Testis (tissue), 3 donors: ENCODE results near the gene PTPRC. TPM values are rescaled to one million over a fixed set of nuclear protein-coding genes. Genes with fewer than 3 reads are reported as not detected.

ENCODE experiments used
- DNase-seq: peaks from one replicate; pipeline ENCODE4 v3.0.0-alpha.2; 2019
- H3K27ac ChIP-seq, 2 donors: fragments of 200-600 bp; sonication (generic); one replicate each; pipeline ENCODE4 v1.5.1; 2019
- H3K27me3 ChIP-seq: fragments of 200-600 bp; sonication (generic); one replicate; pipeline ENCODE4 v1.5.1; 2019
- H3K36me3 ChIP-seq: fragments of 200-600 bp; sonication (generic); one replicate; pipeline ENCODE4 v1.5.1; 2017; ENCODE audit warnings: low read depth; ENCODE audit errors: missing control alignments
- H3K4me1 ChIP-seq: fragments of 200-600 bp; sonication (generic); one replicate; pipeline ENCODE4 v1.5.1; 2019
- H3K4me3 ChIP-seq, 2 donors: fragments of 200-600 bp; sonication (generic); one replicate each; pipeline ENCODE4 v1.5.1; 2017 to 2019
- H3K9me3 ChIP-seq: fragments of 200-600 bp; sonication (generic); one replicate; pipeline ENCODE4 v1.5.1; 2017
- POLR2A ChIP-seq: fragments of 450-650 bp; IDR thresholded peaks from one replicate; pipeline ENCODE4 v1.6.1; 2017; ENCODE audit warnings: antibody characterized with exemption, mild to moderate bottlenecking, moderate library complexity
- WGBS, 2 donors: methylation state at CpG; one replicate each; pipeline ENCODE4 v1.1.5; 2018; 5-methylcytosine and 5-hydroxymethylcytosine counted together
- intact Hi-C: fragments of 100-400 bp; cut with DNase I; formaldehyde crosslinking; loops from one replicate; pipeline ENCODE4 v1.15.1; 2023; ENCODE audit warnings: low total_unique reads
- polyA plus RNA-seq: library from polyadenylated mRNA; stranded (reverse); fragments of 350-450 nt; fragmentation: Illumina TruSeq; extraction: RNeasy Lipid Tissue Mini Kit (QIAGEN cat#74804); gene quantifications from one replicate; pipeline ENCODE4 v1.2.3, GENCODE V29; 2014; ENCODE audit warnings: low read depth, low replicate concordance; ENCODE audit not compliant: insufficient read depth
- total RNA-seq, 2 donors: library from RNA; depleted of rRNA; stranded (reverse); fragments of >200 nt; gene quantifications; one replicate each; pipeline ENCODE4 v1.2.3, GENCODE V29; 2016
- TF ChIP-seq, protein P1 (sequence below), 3 experiments: fragments of 450-650 bp in 2 of 3; fragments of 200-600 bp in 1 of 3; sonication (generic) in 1 of 3; IDR thresholded peaks; one replicate each; pipeline ENCODE4 v1.5.1; 2016 to 2019; ENCODE audit warnings: antibody characterized with exemption in 3 of 3, mild to moderate bottlenecking in 2 of 3, moderate library complexity in 1 of 3

Gene PTPRC
- total and polyA plus RNA-seq, 3 donors from 2014 or later = 5.1 to 10.8 (median 9.7) TPM

DNA sequence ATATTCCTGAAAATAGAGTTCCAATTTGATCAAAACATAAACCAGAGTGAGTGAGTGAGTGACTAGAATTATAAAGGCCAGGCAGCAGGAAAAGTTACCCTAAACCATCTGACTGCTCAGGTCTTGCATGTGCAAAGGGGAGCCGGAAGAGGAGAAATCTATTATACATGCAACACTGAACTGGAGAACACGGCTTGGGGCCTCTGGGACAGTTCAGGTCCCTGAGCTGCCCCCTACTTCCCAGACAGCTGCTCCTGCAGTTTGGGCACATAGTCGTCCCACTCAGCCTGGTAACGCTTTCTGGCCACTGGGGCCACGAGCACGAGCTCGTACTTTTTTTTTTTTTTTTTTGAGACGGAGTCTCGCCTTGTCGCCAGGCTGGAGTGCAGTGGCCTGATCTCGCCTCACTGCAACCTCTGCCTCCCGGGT lies 40.1 kb downstream of the PTPRC start:
- Histone ChIP-seq H3K36me3 (no peaks in the 10 kb centered on the region), H3K9me3 (no peaks in the 10 kb centered on the region), H3K27me3 (no peaks in the 10 kb centered on the region), H3K4me3 (peak overlapping the region in 1 of 2 donors; percentile 57), H3K27ac (no peak overlapping the region), H3K4me1 (no peaks in the 10 kb centered on the region)
- DNase-seq = no peak
- 64 to 84% methylated on average over 12 of the region's 12 CpGs for WGBS, 2 donors
- TF ChIP-seq POLR2A = no peak
- TF ChIP-seq, protein P1, sequence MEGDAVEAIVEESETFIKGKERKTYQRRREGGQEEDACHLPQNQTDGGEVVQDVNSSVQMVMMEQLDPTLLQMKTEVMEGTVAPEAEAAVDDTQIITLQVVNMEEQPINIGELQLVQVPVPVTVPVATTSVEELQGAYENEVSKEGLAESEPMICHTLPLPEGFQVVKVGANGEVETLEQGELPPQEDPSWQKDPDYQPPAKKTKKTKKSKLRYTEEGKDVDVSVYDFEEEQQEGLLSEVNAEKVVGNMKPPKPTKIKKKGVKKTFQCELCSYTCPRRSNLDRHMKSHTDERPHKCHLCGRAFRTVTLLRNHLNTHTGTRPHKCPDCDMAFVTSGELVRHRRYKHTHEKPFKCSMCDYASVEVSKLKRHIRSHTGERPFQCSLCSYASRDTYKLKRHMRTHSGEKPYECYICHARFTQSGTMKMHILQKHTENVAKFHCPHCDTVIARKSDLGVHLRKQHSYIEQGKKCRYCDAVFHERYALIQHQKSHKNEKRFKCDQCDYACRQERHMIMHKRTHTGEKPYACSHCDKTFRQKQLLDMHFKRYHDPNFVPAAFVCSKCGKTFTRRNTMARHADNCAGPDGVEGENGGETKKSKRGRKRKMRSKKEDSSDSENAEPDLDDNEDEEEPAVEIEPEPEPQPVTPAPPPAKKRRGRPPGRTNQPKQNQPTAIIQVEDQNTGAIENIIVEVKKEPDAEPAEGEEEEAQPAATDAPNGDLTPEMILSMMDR (IDR thresholded peaks at IDR 0.05) = no peak
- intact Hi-C loops = no loop called here

DNA sequence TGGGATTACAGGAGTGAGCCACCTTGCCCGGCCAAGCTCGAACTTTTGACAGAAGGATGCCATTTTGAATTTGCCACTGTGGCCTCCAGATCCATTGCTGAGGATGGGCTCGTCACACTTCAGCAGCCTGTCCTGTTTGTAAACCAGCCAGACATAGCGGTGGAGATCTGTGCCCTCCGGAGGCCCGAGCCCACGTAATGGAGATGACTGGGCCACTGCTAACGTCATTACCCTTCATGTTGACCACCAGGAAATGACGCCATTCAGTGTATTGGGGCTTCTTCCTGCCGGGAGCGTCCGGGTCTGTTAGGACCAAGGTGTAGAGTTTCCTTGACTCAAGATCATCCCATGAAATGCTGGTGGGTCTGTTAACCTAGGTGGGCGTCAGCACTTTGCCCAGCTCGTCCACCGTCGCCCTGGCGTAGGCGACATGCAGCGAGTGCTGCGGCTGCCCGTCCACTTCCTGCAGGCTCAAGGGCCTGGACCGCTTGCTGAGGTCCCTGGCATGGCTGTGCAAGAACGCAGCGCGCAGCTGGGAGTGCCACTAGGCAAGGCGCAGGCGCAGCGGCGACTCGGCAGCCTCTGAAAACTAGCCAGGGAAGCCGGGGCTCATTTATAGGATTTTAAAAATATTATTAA lies 40.8 kb downstream of the PTPRC start:
- no peak overlapping the region for H3K27ac ChIP-seq
- intact Hi-C loops = no loop called here
- H3K36me3 ChIP-seq = no peaks in the 10 kb centered on the region
- no peaks in the 10 kb centered on the region for H3K4me1 ChIP-seq
- H3K9me3 ChIP-seq = no peaks in the 10 kb centered on the region
- H3K27me3 ChIP-seq = no peaks in the 10 kb centered on the region
- TF ChIP-seq, protein P1 (IDR thresholded peaks at IDR 0.05) = no peak
- TF ChIP-seq POLR2A = no peak
- 73 to 87% methylated on average over 30 to 31 of the region's 31 CpGs for WGBS, 2 donors
- DNase-seq = peak; percentile 36
- H3K4me3 ChIP-seq = peak overlapping the region; percentile 46 to 57

DNA sequence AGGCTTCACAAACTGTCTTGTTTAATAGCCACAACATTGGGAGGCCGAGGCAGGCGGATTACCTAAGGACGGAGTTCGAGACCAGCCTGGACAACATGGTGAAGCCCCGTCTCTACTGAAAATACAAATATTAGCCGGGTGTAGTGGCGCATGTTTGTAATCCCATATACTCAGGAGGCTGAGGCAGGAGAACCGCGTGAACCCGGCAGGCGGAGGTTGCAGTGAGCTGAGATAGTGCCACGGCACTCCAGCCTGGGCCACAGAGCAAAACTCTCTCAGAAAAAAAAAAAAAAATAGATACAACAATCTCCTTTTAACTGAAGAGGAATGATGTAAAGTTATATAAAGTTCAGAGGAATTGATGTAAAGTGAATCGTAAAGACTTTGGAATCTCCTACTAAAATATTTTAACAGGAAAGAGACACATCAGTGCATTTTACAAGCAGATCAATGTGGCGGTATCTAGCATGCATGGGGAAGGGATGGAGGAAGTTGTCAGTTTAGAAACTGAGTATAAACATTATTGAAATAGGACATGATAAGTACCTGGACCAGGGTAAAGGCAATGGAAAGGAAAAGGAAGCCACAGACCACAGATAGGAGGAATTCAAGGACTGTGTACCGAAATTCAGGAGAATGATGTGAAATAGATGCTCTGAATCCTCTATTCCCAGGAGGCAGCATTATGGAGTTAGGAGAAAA lies 41.5 kb downstream of the PTPRC start:
- Histone ChIP-seq H3K4me3 (peak overlapping the region; percentile 46 to 57), H3K27me3 (no peaks in the 10 kb centered on the region), H3K36me3 (no peaks in the 10 kb centered on the region), H3K4me1 (no peaks in the 10 kb centered on the region), H3K9me3 (no peaks in the 10 kb centered on the region), H3K27ac (no peak overlapping the region)
- WGBS, 2 donors = 55 to 61% methylated on average over 15 of the region's 15 CpGs
- TF ChIP-seq POLR2A = no peak
- TF ChIP-seq, protein P1 (IDR thresholded peaks at IDR 0.05) = no peak
- no peak for DNase-seq
- intact Hi-C loops = no loop called here

DNA sequence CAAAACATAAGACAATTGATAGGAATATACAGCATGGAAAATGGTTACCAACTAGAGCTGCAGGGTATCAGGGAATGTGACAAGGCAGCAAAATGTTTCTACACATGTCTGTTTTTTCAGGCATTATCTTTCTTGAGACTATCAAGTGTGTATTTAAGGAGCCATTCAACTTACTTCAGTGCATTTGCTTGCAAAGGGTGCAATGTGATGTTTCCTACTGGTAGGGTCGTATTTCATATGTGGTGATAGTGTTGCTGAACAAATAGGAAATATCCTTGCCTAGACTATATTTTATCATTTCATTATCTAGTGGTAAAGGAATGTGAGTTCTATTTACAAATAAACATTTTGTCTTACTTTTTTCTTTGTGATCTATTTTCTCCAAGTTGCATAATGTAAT lies 42.4 kb downstream of the PTPRC start:
- Histone ChIP-seq H3K9me3 (no peaks in the 10 kb centered on the region), H3K27me3 (no peaks in the 10 kb centered on the region), H3K4me1 (no peaks in the 10 kb centered on the region), H3K4me3 (no peak overlapping the region), H3K27ac (no peak overlapping the region), H3K36me3 (no peaks in the 10 kb centered on the region)
- intact Hi-C loops = no loop called here
- TF ChIP-seq, protein P1 (IDR thresholded peaks at IDR 0.05) = no peak
- TF ChIP-seq POLR2A = no peak
- 45 to 54% methylated on average over 1 of the region's 1 CpG for WGBS, 2 donors
- DNase-seq = no peak
